Prostate gland (tissue), 2 donors: ENCODE data around the gene ADARB2.

Experiments
- CTCF ChIP-seq, 4 experiments: fragments of 200-600 bp in 2 of 4; fragments of 450-650 bp in 2 of 4; sonication (generic) in 2 of 4; IDR thresholded peaks; 1 replicate in 3 of 4; 2 replicates in 1 of 4; pipeline ENCODE4 v1.5.1; 2016 to 2019; ENCODE audit warnings: antibody characterized with exemption in 4 of 4, mild to moderate bottlenecking in 2 of 4, moderate library complexity in 2 of 4
- POLR2AphosphoS5 ChIP-seq: sonication (generic); formaldehyde crosslinking; IDR thresholded peaks from one replicate; pipeline ENCODE4 v1.6.1; 2017; ENCODE audit warnings: antibody characterized with exemption

GRCh38 chr10:1214882-1215540 is 522.3 kb downstream of the ADARB2 start:
- TF ChIP-seq CTCF (IDR thresholded peaks at IDR 0.05): no peak
- TF ChIP-seq POLR2AphosphoS5: no peak
